Gastroesophageal sphincter (tissue), 3 donors: Measurements from ENCODE around the gene KLHDC9.

ENCODE experiments used
- EP300 ChIP-seq: sonication (generic); formaldehyde crosslinking; IDR thresholded peaks from one replicate; pipeline ENCODE4 v1.6.1; 2017; ENCODE audit warnings: antibody characterized with exemption, mild to moderate bottlenecking
- POLR2A ChIP-seq, 2 donors: fragments of 450-650 bp; IDR thresholded peaks; one replicate each; pipeline ENCODE4 v1.6.1; 2017; ENCODE audit warnings: antibody characterized with exemption in 2 of 2, mild to moderate bottlenecking in 2 of 2, moderate library complexity in 1 of 2
- TF ChIP-seq, protein P1 (sequence below), 4 experiments: fragments of 200-600 bp in 2 of 4; fragments of 450-650 bp in 2 of 4; sonication (generic) in 1 of 4; IDR thresholded peaks; one replicate each; pipeline ENCODE4 v1.5.1; 2017 to 2019; ENCODE audit warnings: antibody characterized with exemption in 4 of 4, mild to moderate bottlenecking in 2 of 4, moderate library complexity in 2 of 4

- TF ChIP-seq, protein P1, sequence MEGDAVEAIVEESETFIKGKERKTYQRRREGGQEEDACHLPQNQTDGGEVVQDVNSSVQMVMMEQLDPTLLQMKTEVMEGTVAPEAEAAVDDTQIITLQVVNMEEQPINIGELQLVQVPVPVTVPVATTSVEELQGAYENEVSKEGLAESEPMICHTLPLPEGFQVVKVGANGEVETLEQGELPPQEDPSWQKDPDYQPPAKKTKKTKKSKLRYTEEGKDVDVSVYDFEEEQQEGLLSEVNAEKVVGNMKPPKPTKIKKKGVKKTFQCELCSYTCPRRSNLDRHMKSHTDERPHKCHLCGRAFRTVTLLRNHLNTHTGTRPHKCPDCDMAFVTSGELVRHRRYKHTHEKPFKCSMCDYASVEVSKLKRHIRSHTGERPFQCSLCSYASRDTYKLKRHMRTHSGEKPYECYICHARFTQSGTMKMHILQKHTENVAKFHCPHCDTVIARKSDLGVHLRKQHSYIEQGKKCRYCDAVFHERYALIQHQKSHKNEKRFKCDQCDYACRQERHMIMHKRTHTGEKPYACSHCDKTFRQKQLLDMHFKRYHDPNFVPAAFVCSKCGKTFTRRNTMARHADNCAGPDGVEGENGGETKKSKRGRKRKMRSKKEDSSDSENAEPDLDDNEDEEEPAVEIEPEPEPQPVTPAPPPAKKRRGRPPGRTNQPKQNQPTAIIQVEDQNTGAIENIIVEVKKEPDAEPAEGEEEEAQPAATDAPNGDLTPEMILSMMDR (IDR thresholded peaks at IDR 0.05) = no peak
- TF ChIP-seq POLR2A (IDR thresholded peaks at IDR 0.05) = no peak
- TF ChIP-seq EP300 = no peak
These were observed 8.2 kb upstream of the KLHDC9 start for GRCh38 chr1:161089938-161090337.
